Measurements from ENCODE around the gene MEST. TPM values are rescaled to one million over a fixed set of nuclear protein-coding genes. Genes with fewer than 3 reads are reported as not detected.
A peak's percentile ranks its signal among the peaks of the same experiment; 100 is the strongest.

Gene MEST
- polyA plus RNA-seq, 1 donor (not counting 4 experiments of a cell fraction or from before 2014, with no cell fraction given): 5.8 TPM

GRCh38 chr7:130493275-130493873 is 1.5 kb downstream of the MEST start:
- Histone ChIP-seq H3K27me3 (ENCODE audit: control insufficient read depth, extremely low read depth, insufficient read depth, low read length) (peaks cover 30% of the 10 kb centered on the region), H3K4me3 (ENCODE audit: control insufficient read depth in 2 of 3, extremely low read depth in 1 of 3, insufficient read depth in 2 of 3, low read depth in 1 of 3, low read length in 3 of 3) (peak overlapping the region in 1 of 3 experiments; percentile 58), H3K79me2 (ENCODE audit: control insufficient read depth, insufficient read depth, low read length) (no peaks in the 10 kb centered on the region), H3K27ac (ENCODE audit: control insufficient read depth, insufficient read depth, low read length) (no peak overlapping the region), H3K4me1 (ENCODE audit: control insufficient read depth, extremely low read depth, insufficient read depth, low read length) (peaks cover 3% of the 10 kb centered on the region), H3K9ac (ENCODE audit: control insufficient read depth, extremely low read depth, insufficient read depth, low read length) (no peak overlapping the region), H4K20me1 (ENCODE audit: control insufficient read depth, extremely low read depth, insufficient read depth, low read length) (no peaks in the 10 kb centered on the region), H2AFZ (ENCODE audit: control insufficient read depth, low read length) (no peak overlapping the region), H3K4me2 (ENCODE audit: control insufficient read depth, extremely low read depth, insufficient read depth, low read depth, low read length) (peak overlapping the region; percentile 84), H3K9me1 (ENCODE audit: control insufficient read depth, extremely low read depth, insufficient read depth, low read length) (no peaks in the 10 kb centered on the region), H3K36me3 (ENCODE audit: control insufficient read depth in 2 of 2, extremely low read depth in 1 of 2, insufficient read depth in 2 of 2, low read length in 2 of 2) (no peaks in the 10 kb centered on the region), H3K9me3 (ENCODE audit: control insufficient read depth, low read depth, low read length) (no peaks in the 10 kb centered on the region)
- dilution Hi-C loops (cut with MboI; ENCODE audit: extremely low pct_ligation_motif_present, low sequenced_read_pairs): no loop called here
- FAIRE-seq (no peak), DNase-seq (ENCODE audit: low read depth, low spot score) (no peak)
- TF ChIP-seq EZH2 (IDR thresholded peaks at IDR 0.05; ENCODE audit: low read length): no peak
- TF ChIP-seq, protein P1, sequence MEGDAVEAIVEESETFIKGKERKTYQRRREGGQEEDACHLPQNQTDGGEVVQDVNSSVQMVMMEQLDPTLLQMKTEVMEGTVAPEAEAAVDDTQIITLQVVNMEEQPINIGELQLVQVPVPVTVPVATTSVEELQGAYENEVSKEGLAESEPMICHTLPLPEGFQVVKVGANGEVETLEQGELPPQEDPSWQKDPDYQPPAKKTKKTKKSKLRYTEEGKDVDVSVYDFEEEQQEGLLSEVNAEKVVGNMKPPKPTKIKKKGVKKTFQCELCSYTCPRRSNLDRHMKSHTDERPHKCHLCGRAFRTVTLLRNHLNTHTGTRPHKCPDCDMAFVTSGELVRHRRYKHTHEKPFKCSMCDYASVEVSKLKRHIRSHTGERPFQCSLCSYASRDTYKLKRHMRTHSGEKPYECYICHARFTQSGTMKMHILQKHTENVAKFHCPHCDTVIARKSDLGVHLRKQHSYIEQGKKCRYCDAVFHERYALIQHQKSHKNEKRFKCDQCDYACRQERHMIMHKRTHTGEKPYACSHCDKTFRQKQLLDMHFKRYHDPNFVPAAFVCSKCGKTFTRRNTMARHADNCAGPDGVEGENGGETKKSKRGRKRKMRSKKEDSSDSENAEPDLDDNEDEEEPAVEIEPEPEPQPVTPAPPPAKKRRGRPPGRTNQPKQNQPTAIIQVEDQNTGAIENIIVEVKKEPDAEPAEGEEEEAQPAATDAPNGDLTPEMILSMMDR (optimal IDR thresholded peaks at IDR 0.05 in 1 of 3, IDR thresholded peaks at IDR 0.05 in 1 of 3, conservative IDR thresholded peaks at IDR 0.05 in 1 of 3; ENCODE audit: extremely low read depth in 1 of 3, insufficient read depth in 2 of 3, low read length in 3 of 3): no peak

GRCh38 chr7:130494431-130494858 is 2.6 kb downstream of the MEST start:
- dilution Hi-C loops (cut with MboI; ENCODE audit: extremely low pct_ligation_motif_present, low sequenced_read_pairs): no loop called here
- Histone ChIP-seq H3K4me2 (ENCODE audit: control insufficient read depth, extremely low read depth, insufficient read depth, low read depth, low read length) (no peak overlapping the region), H3K9me1 (ENCODE audit: control insufficient read depth, extremely low read depth, insufficient read depth, low read length) (no peaks in the 10 kb centered on the region)

More at GRCh38 chr7:130494431-130494858, 2.6 kb downstream of the MEST start:
- FAIRE-seq (no peak), DNase-seq (ENCODE audit: low read depth, low spot score) (no peak)
- Histone ChIP-seq H3K9me3 (ENCODE audit: control insufficient read depth, low read depth, low read length) (no peaks in the 10 kb centered on the region), H3K9ac (ENCODE audit: control insufficient read depth, extremely low read depth, insufficient read depth, low read length) (no peak overlapping the region), H3K79me2 (ENCODE audit: control insufficient read depth, insufficient read depth, low read length) (no peaks in the 10 kb centered on the region), H3K27me3 (ENCODE audit: control insufficient read depth, extremely low read depth, insufficient read depth, low read length) (peaks cover 30% of the 10 kb centered on the region), H3K27ac (ENCODE audit: control insufficient read depth, insufficient read depth, low read length) (no peak overlapping the region), H4K20me1 (ENCODE audit: control insufficient read depth, extremely low read depth, insufficient read depth, low read length) (no peaks in the 10 kb centered on the region), H2AFZ (ENCODE audit: control insufficient read depth, low read length) (no peak overlapping the region), H3K36me3 (ENCODE audit: control insufficient read depth in 2 of 2, extremely low read depth in 1 of 2, insufficient read depth in 2 of 2, low read length in 2 of 2) (no peaks in the 10 kb centered on the region), H3K4me1 (ENCODE audit: control insufficient read depth, extremely low read depth, insufficient read depth, low read length) (peaks cover 3% of the 10 kb centered on the region), H3K4me3 (ENCODE audit: control insufficient read depth in 2 of 3, extremely low read depth in 1 of 3, insufficient read depth in 2 of 3, low read depth in 1 of 3, low read length in 3 of 3) (no peak overlapping the region)
- TF ChIP-seq, protein P1 (optimal IDR thresholded peaks at IDR 0.05 in 1 of 3, IDR thresholded peaks at IDR 0.05 in 1 of 3, conservative IDR thresholded peaks at IDR 0.05 in 1 of 3; ENCODE audit: extremely low read depth in 1 of 3, insufficient read depth in 2 of 3, low read length in 3 of 3): no peak
- no peak for TF ChIP-seq EZH2 (IDR thresholded peaks at IDR 0.05; ENCODE audit: low read length)
